Stimulated activated CD4-positive, alpha-beta T cell treated with anti-CD3 and anti-CD28 coated beads, TNF-alpha, amount 100 ng/mL, for 1 hour (primary cell): Measurements from ENCODE around the gene RTN1.

Source experiments
- DNase-seq, 3 donors: peaks; one replicate each; pipeline ENCODE4 v3.0.0-alpha.2; 2020; ENCODE audit warnings: low read depth in 3 of 3, low spot score in 1 of 3

Gene RTN1

GRCh38 chr14:59788176-59788575 lies 82.4 kb downstream of the RTN1 start:
- DNase-seq, result no peak

- no peak for DNase-seq
Measured at GRCh38 chr14:59787045-59787674, 83.4 kb downstream of the RTN1 start.

- no peak for DNase-seq
Measured at GRCh38 chr14:59785629-59786028, 84.9 kb downstream of the RTN1 start.

GRCh38 chr14:59782760-59783159 lies 87.8 kb downstream of the RTN1 start:
- no peak for DNase-seq

- DNase-seq, result no peak
Measured at GRCh38 chr14:59777006-59777579, 93.5 kb downstream of the RTN1 start.

GRCh38 chr14:59776468-59776867 lies 94.1 kb downstream of the RTN1 start:
- DNase-seq, result no peak

- no peak for DNase-seq
Measured at GRCh38 chr14:59772233-59772632, 98.3 kb downstream of the RTN1 start.

- no peak for DNase-seq
Measured at GRCh38 chr14:59771577-59771976, 99.0 kb downstream of the RTN1 start.

- DNase-seq, result no peak
Measured at GRCh38 chr14:59769586-59769985, 101.0 kb downstream of the RTN1 start.

GRCh38 chr14:59768855-59769375 lies 101.7 kb downstream of the RTN1 start:
- DNase-seq, result no peak

- no peak for DNase-seq
Measured at GRCh38 chr14:59761851-59762250, 108.7 kb downstream of the RTN1 start.

GRCh38 chr14:59755409-59756135 lies 115.0 kb downstream of the RTN1 start:
- DNase-seq, result no peak

GRCh38 chr14:59754256-59754655 lies 116.3 kb downstream of the RTN1 start:
- DNase-seq, result no peak

GRCh38 chr14:59753512-59753911 lies 117.1 kb downstream of the RTN1 start:
- DNase-seq, result no peak

- no peak for DNase-seq
Measured at GRCh38 chr14:59751578-59751977, 119.0 kb downstream of the RTN1 start.

- no peak for DNase-seq
Measured at GRCh38 chr14:59739794-59740193, 130.8 kb downstream of the RTN1 start.

GRCh38 chr14:59728304-59728703 lies 142.3 kb downstream of the RTN1 start:
- no peak for DNase-seq

GRCh38 chr14:59727073-59727661 lies 143.4 kb downstream of the RTN1 start:
- DNase-seq, result no peak

- no peak for DNase-seq
Measured at GRCh38 chr14:59711080-59711479, 159.5 kb downstream of the RTN1 start.

GRCh38 chr14:59707778-59708561 lies 162.6 kb downstream of the RTN1 start:
- DNase-seq, result no peak

- DNase-seq, result no peak
Measured at GRCh38 chr14:59705866-59706265, 164.7 kb downstream of the RTN1 start.
